DMS153 treated with DMSO at 0.1 percent for 48 hours (cell line): ENCODE results near the gene SYNPR.
A peak's percentile ranks its signal among the peaks of the same experiment; 100 is the strongest.

ENCODE experiments used
- DNase-seq: peaks from one replicate; lab custom pipeline; 2025; ENCODE audit not compliant: unreplicated experiment; lab: John Stamatoyannopoulos, UW

Gene SYNPR

DNA sequence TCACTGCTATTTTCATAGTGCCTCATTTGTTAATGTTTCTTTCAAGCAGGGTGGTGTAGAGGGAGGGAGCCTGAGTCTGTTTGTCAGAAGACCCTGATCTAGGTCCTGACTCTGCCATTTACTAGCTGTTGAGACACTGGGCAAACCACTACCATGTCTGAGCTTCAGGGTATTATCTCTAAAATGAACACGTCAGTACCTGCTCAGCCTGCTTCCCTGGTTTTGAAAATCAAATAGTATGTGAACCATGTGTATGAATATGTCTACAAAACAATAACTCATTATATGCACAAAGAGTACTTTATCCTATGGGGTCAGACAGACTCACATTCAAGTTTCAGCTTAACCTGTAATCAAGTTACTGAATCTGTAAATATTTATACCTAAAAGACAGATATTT lies 25.1 kb downstream of the SYNPR start:
- DNase-seq = no peak

DNA sequence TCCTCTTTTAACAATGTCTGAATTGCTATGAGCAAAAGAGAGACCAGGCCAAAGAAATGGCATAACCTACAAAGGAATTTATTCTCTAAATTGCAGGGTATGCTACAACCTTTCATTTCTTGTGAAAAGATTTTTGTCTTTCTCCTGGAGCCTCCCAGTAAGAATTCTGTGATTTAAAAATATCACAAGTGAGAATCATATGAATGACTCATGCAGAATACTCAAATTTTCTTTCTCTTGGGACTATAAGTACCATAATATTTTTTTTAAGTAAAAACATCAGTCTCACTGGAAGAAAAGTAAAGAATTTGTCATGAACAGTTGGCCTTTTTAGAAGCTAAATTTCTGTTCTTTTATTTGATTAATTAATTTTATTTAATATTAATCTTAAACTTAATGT lies 26.3 kb downstream of the SYNPR start:
- no peak for DNase-seq

DNA sequence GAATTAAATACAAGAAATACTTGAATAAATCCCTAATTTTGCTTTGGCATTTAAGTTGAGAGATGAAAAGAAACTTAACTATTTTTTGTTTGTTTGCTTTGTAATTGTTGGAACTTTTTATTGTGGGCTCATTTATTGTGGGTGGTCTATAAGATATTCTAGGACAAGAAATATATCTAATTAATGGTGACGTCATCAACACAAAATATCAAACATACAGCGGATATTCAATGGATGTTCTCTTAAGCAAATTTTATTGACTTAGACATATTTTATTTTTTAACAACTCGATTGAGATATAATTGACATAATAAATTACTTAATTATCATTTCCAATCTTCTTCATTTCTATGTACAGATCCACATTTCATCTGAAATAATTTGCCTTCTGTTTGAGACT lies 30.0 kb downstream of the SYNPR start:
- no peak for DNase-seq

DNA sequence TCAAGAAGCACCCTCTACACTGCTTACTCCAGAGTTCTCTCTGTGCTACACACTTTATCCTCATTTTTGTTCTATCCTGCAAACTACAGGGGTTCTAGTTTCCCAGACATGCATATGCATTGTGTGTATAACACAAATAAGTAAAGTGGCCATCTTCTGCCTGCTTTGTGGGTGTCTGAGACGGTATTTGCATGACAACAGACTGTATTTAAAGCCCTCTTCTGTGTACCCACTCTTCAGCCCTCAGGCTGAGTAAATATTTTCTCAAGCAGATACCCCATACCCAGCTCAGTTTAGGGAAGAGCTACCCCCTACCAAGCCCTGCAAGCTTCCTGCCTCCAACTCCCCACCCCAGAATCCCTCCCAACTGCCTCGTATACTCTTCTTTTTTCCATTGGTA lies 31.7 kb downstream of the SYNPR start:
- no peak for DNase-seq

- no peak for DNase-seq
These were observed 45.7 kb downstream of the SYNPR start for GRCh38 chr3:63323766-63324165.

GRCh38 chr3:63324621-63325020 lies 46.5 kb downstream of the SYNPR start:
- no peak for DNase-seq

DNA sequence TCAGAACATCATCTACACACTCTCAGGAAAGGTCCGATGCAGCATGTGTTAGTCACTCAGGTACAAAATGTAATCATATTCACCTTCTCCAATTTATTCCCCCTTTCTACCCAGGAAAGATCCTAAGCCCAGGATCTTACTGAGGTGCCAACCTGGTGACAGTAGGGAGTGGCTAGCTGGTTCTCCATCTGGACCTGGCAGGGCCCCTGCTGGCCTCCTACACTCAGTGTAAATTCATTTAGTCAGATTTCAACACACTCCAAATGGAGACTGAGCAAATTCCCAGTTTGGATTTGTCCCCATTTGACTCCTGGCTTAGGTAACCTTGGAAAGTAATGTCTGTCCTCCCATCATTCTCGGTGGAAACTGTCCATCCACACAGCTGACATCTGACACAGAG lies 47.3 kb downstream of the SYNPR start:
- DNase-seq = no peak

- DNase-seq = no peak
These were observed 50.3 kb downstream of the SYNPR start for GRCh38 chr3:63328365-63328764.

GRCh38 chr3:63331520-63331919 lies 53.4 kb downstream of the SYNPR start:
- DNase-seq = no peak

DNA sequence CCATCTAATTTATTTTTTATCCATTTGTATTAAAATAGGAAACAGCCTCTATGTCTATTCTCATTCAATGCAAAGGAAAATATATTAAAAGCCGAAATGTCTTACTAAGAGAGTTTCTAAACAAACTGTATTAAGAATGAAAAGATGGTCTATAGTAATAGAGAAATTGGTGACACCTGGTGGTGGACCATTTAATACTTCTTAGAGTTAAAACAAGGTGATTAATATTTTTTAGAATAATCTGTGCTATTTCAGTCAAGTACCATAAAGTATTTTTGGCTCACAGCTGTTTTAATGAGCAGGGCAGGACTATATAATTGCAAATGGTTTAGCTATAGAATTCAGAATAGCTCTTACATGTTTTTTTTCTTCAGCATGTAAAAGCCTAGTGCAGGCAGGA lies 55.7 kb downstream of the SYNPR start:
- DNase-seq = no peak

- DNase-seq = no peak
These were observed 60.2 kb downstream of the SYNPR start for GRCh38 chr3:63338351-63338750.

GRCh38 chr3:63343674-63344073 lies 65.6 kb downstream of the SYNPR start:
- peak; percentile 62 for DNase-seq

GRCh38 chr3:63344661-63345060 lies 66.6 kb downstream of the SYNPR start:
- no peak for DNase-seq

DNA sequence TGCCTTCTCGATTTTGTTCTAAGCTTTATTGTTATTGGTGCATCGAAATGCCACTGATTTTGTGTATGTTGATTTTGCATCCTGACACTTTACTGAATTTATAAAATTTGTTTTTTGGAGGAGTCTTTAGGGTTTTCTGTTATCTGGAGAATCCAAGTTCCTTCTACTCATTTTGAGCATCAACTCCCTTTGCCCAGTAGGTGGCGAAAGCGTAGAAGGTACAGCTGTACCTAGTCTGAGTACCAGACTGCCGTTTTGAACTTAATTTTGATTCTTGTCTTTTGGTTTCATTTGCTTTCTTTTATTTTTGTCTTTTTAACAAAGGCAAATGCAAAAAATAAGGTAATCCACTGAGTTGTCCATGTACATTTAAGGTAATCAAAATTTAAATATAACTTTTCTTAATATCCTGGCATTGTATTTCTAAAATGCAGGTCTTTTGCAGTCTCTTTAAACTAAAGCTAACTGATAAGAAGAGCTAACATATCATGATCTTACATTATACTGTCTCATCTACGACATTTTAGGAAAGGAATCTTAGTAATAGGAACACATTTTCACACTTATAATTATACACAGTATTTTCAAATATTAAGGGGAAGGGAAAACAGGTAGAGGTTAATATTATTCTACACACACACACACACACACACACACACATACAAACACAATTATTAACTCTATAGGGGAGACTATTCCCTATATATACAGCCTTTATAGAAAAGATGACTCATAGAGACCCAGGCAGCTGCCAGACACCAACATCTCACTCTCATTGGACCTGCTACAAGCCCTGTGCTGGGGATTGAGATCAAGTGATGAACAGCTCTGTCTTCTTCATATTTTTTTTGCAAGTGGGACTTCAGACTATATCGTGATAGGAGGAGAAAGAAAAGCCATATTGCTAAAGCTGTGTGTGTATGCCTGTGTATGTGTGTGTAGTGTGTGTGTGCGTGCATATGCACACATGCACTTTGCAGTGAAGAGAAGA lies 71.8 kb downstream of the SYNPR start:
- DNase-seq = peak; percentile 25

- DNase-seq = peak; percentile 23
These were observed 73.3 kb downstream of the SYNPR start for GRCh38 chr3:63351159-63352007.

DNA sequence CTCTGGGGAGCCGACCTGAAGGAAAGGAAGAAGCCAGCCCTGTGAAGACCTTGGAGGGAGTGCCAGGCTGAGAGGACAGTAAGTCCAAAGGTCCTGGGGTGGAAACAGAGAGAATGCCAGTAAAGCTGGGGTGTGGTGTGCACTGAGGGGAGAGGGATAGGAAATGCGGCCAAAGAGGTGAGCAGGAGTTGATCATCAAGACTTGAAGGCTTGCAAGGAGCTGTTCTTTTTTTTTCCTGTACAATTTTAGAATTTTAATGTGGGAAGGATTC lies 73.8 kb downstream of the SYNPR start:
- DNase-seq = no peak

DNA sequence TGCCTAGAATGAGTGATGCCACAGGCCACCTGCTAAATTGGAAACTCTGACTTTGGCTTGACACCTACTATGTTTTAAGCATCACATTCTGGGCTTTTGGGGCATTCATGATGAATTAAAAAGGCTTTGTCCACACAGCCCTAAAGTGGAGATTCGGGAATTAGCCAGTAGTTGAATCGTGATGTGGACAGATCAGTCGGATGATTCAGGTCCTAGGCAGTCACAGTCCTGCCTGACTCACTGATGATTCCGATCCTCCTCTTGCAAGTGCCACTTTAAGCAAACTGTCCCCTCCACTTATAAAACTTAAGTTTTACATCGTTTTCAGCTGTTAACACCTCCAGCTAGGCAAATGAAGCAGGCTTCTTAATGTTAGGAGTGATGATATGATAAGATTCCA lies 75.3 kb downstream of the SYNPR start:
- DNase-seq = no peak

- DNase-seq = no peak
These were observed 76.1 kb downstream of the SYNPR start for GRCh38 chr3:63354160-63354559.

DNA sequence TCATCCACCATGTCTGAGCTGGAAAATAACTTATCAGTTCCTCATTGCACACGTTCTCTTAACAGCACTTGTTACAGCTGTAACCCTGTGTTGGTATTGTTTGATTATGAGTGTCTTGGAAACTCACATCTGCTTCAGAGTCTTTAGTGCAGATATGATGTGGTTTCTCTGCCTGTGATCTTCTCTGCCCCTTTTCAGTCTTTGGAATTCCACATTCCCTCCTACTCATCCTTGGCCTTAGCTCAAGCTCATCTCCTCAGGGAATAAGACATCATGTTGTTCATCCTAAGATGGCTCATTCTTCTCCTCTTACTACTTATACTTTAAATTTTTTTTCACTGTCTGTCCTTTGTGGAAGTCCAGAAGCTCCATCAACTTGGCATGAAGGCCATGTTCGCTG lies 77.7 kb downstream of the SYNPR start:
- DNase-seq = no peak

- no peak for DNase-seq
These were observed 86.4 kb downstream of the SYNPR start for GRCh38 chr3:63364495-63364894.

DNA sequence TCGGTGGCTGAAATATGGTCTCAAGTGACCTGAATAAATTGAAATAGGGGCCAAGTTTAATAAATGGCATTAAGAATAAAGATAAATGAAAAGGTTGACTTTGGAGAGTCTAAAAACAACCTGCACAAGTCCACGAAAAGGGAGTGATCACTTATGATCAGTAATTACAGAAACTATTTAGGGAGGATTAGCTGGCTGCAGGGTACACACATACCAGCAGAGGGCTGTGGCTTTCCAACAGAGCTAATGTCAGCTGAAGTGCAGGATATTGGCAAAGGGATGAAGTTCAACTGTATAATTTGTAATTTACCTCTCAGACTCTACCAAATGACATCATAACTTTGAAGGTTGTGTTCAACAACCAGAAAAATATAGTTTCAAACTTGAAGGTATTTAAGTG lies 86.8 kb downstream of the SYNPR start:
- DNase-seq = no peak

DNA sequence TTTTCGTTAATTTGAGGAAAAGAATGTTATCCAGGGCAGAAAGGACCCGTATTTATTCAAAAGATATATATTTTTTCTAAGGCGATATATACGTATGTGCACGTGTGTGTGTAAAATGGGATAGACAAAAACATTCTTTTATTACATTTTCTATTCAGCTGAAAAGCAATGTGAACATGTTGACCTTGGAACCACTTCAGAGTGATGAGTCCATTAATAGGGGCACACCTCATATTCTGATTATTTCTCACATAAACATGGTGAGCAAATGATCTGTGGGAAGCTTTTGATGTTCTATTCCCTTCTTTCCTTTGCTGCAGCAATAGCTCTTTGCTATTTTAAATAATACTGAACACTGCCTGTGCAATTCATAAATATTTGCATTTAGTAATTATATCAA lies 87.6 kb downstream of the SYNPR start:
- DNase-seq = no peak
